Kidney epithelial cell (primary cell): ENCODE data around the gene JMJD1C. TPM values are rescaled to one million over a fixed set of nuclear protein-coding genes. Genes with fewer than 3 reads are reported as not detected.
"Not testable (repeated sequence)": the region's sequence is repeated elsewhere in the genome, so short reads cannot be mapped to it uniquely, and the experiment has no call there.

Experiments used
- DNase-seq: peaks from one replicate; pipeline ENCODE4 v3.0.0-alpha.2; 2010; ENCODE audit warnings: low read depth
- H3K27me3 ChIP-seq: 2 replicates; pipeline ENCODE4 v1.6.0; 2011; ENCODE audit warnings: low read length; ENCODE audit not compliant: control insufficient read depth, insufficient read depth
- H3K36me3 ChIP-seq: 2 replicates; pipeline ENCODE4 v1.5.1; 2011; ENCODE audit warnings: low read length; ENCODE audit not compliant: control insufficient read depth, insufficient read depth
- H3K4me3 ChIP-seq: 2 replicates; pipeline ENCODE4 v1.5.1; 2011; ENCODE audit warnings: low read depth, mild to moderate bottlenecking, control low read depth, low read length
- total RNA-seq: library from RNA; depleted of rRNA; stranded (reverse); fragments of >200 nt; gene quantifications from 2 replicates; pipeline ENCODE4 v1.2.3, GENCODE V29; 2015
- TF ChIP-seq, protein P1 (sequence below): IDR thresholded peaks from 2 replicates; pipeline ENCODE4 v1.5.1; 2011; ENCODE audit warnings: mild to moderate bottlenecking, moderate library complexity, low read length, control low read depth, inconsistent platforms; ENCODE audit not compliant: insufficient read depth, poor library complexity, severe bottlenecking

Gene JMJD1C
- total RNA-seq, 1 donor from 2014 or later: 90.3 TPM

DNA sequence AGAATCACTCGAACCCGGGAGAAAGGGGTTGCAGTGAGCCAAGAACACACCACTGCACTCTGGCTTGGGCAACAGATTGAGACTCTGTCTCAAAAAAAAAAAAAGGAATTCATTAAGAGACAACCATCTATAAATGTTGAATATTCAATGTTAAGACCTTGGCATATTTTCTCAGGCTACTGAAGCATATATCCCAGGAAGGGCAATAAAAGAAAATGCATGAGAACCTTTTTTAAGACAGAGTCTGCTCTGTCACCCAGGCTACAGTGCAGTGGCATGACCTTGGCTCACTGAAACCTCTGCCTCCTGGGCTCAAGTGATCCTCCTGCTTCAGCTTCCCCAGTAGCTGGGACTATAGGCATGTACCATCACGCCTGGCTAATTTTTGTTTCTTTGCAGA lies 165.0 kb downstream of the JMJD1C start:
- H3K27me3 ChIP-seq: no peaks in the 10 kb centered on the region
- TF ChIP-seq, protein P1, sequence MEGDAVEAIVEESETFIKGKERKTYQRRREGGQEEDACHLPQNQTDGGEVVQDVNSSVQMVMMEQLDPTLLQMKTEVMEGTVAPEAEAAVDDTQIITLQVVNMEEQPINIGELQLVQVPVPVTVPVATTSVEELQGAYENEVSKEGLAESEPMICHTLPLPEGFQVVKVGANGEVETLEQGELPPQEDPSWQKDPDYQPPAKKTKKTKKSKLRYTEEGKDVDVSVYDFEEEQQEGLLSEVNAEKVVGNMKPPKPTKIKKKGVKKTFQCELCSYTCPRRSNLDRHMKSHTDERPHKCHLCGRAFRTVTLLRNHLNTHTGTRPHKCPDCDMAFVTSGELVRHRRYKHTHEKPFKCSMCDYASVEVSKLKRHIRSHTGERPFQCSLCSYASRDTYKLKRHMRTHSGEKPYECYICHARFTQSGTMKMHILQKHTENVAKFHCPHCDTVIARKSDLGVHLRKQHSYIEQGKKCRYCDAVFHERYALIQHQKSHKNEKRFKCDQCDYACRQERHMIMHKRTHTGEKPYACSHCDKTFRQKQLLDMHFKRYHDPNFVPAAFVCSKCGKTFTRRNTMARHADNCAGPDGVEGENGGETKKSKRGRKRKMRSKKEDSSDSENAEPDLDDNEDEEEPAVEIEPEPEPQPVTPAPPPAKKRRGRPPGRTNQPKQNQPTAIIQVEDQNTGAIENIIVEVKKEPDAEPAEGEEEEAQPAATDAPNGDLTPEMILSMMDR: no peak
- H3K4me3 ChIP-seq: no peak overlapping the region
- H3K36me3 ChIP-seq: no peaks in the 10 kb centered on the region
- no peak for DNase-seq

DNA sequence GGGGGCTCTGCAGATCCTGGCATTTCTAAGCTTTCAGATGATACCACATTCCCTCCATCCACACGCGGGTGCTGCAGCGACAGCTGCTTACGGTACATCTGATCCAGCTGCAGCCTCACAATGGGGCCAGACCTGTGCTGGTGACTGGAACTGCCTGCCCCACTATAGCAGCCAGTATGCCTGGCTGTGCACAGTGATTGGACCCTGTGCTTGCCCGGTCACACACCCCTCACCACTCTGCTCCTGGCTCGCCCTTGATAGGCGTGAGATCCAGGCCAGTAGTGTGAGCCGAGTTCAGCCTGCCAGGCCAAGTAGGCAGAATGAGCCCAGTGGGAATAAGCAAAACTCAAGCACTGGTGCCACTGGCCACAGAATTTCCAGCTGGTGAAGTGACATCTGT lies 167.8 kb downstream of the JMJD1C start:
- TF ChIP-seq, protein P1: no peak
- Histone ChIP-seq H3K36me3 (no peaks in the 10 kb centered on the region), H3K27me3 (no peaks in the 10 kb centered on the region), H3K4me3 (no peak overlapping the region)
- DNase-seq: no peak

DNA sequence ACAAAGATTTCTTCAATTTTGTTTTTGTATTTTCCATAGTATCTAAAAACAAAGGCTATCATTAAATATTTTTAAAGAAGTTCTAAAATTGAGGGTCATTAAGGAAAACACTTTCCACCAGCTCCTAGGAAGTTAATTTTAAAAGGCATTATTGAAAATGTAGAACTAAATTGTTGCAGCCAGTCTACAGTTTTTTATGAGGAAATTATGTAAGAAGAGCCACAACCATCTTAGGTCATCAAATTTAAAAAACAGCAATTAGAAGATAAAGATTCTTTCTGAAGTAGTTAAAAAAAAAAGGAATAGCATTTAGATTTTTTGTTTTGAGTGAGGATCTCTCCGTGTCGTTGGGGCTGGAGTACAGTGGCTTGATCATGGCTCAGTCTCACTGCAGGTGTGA lies 171.0 kb downstream of the JMJD1C start:
- DNase-seq: no peak
- TF ChIP-seq, protein P1: no peak
- H3K27me3 ChIP-seq: no peaks in the 10 kb centered on the region
- H3K36me3 ChIP-seq: no peaks in the 10 kb centered on the region
- no peak overlapping the region for H3K4me3 ChIP-seq

DNA sequence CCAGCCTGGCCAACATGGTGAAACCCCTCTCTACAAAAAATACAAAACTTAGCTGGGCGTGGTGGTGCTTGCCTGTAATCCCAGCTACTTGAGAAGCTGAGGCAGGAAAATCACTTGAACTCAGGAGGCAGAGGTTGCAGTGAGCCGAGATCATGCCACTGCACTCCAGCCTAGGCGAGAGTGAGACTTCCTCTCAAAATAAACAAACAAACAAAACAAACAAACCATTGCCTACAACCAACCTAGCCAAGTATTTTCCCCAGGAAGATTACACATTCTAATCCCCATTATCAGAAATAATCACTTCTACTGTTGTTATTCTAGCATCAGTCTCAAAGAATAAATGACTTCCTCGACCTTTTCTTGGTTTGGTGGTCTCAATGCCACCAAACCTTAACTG lies 172.9 kb downstream of the JMJD1C start:
- H3K4me3 ChIP-seq, H3K36me3 ChIP-seq: not testable (repeated sequence)

DNA sequence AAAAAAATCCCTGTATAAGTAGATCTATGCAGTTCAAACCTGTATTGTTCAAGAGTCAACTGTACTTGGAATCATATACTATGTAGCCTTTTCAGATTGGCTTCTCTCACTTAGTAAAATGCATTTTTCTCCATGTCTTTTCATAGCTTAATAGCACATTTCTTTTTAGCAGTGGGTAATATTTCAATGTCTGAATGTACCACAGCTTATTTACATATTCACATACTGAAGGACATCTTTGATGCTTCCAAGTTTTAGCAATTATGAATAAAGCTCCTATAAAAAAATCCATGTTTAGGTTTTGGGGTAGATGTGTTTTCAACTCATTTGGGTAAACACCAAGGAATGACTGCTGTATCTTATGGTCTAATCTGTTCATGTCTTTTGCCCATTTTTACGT lies 177.6 kb downstream of the JMJD1C start:
- TF ChIP-seq, protein P1: no peak
- DNase-seq: no peak
- H3K36me3 ChIP-seq: no peaks in the 10 kb centered on the region
- no peaks in the 10 kb centered on the region for H3K27me3 ChIP-seq
- H3K4me3 ChIP-seq: no peak overlapping the region

More for the DNA sequence above, 172.9 kb downstream of the JMJD1C start:
- H3K27me3 ChIP-seq, DNase-seq: not testable (repeated sequence)

DNA sequence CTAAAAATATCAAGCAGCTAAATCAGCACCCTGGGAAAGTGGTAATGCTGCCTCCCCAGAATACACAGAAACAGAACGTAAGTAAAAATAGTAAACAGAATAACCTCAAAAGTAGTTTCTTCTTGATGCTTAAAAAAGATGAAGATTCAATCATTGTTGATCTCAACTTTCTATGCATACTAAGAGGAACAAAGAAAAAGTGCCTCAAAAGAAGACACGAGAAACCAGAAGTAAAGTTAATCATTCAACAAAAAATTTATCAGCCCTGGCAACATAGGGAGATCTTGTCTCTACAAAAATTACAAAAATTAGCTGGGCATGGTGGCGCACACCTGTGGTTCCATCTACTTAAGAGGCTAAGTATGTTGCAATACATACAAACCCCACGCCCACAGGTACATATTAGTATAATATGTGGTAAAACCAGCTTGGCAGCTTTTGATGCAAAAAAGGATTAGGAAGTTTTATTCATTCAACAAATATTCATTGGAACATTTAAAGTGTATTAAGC lies 179.0 kb downstream of the JMJD1C start:
- no peaks in the 10 kb centered on the region for H3K27me3 ChIP-seq
- H3K4me3 ChIP-seq: no peak overlapping the region
- no peaks in the 10 kb centered on the region for H3K36me3 ChIP-seq
- TF ChIP-seq, protein P1: no peak
- DNase-seq: no peak

DNA sequence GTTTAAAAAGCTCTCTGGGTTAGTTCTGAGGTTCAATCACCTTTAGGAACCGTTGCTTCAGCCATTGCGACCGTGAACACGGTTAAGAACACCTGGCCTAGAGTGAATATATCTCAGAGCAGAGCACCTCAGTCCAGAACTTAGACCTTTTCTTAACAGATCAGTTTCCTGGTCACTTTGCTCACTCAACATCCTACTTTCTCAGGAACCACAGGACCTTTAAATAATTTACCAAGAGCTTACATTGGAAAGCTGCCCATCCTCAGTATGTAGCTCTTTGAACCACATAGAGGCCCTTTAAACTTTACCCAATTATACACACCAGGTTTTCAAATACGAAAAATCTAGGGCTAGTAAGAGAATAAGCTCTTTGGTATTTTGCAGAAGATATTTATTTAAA lies 179.4 kb downstream of the JMJD1C start:
- TF ChIP-seq, protein P1: no peak
- no peak for DNase-seq
- H3K36me3 ChIP-seq: no peaks in the 10 kb centered on the region

DNA sequence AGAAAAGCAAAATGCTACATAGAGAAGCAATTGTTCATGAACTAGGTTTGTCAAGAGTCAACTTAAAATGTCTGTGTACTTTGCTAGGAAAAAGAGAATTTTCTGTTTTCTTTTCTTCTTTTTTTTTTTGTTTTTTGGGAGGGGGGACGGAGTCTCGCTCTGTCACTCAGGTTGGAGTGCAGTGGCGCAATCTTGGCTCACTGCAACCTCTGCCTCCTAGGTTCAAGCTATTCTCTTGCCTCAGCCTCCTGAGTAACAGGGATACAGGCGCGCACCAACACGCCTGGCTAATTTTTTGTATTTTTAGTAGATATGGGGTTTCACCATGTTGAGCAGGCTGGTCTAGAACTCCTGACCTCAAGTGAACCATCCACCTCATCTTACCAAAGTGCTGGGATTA lies 181.9 kb downstream of the JMJD1C start:
- not testable (repeated sequence) for H3K4me3 ChIP-seq, DNase-seq, H3K36me3 ChIP-seq, H3K27me3 ChIP-seq

More for the DNA sequence above, 179.4 kb downstream of the JMJD1C start:
- no peaks in the 10 kb centered on the region for H3K27me3 ChIP-seq
- H3K4me3 ChIP-seq: no peak overlapping the region
